H9 (cell line): ENCODE measurements around the gene LARGE1. TPM values are rescaled to one million over a fixed set of nuclear protein-coding genes. Genes with fewer than 3 reads are reported as not detected.

Source experiments
- DNase-seq: peaks from one replicate; pipeline ENCODE4 v3.0.0-alpha.2; 2017
- H2AFZ ChIP-seq: one replicate; pipeline ENCODE4 v1.6.1; 2013; ENCODE audit warnings: mild to moderate bottlenecking, low read length, control low read depth, moderate library complexity
- H2AK5ac ChIP-seq: 2 replicates; pipeline ENCODE4 v1.6.1; 2013; ENCODE audit warnings: low read length, control low read depth, mixed read lengths; ENCODE audit not compliant: insufficient read length
- H2BK120ac ChIP-seq: one replicate; pipeline ENCODE4 v1.6.1; 2013; ENCODE audit warnings: low read depth, mild to moderate bottlenecking, low read length, control low read depth, inconsistent platforms; ENCODE audit not compliant: poor library complexity, severe bottlenecking
- H2BK12ac ChIP-seq: 2 replicates; pipeline ENCODE4 v1.6.1; 2013; ENCODE audit warnings: low read length, control low read depth, mixed read lengths, low read depth; ENCODE audit not compliant: insufficient read length
- H2BK15ac ChIP-seq: 2 replicates; pipeline ENCODE4 v1.6.1; 2013; ENCODE audit warnings: low read depth, low read length, control low read depth
- H2BK20ac ChIP-seq: one replicate; pipeline ENCODE4 v1.6.1; 2013; ENCODE audit warnings: low read depth, mild to moderate bottlenecking, low read length, control low read depth, inconsistent platforms; ENCODE audit not compliant: poor library complexity, severe bottlenecking
- H2BK5ac ChIP-seq: 2 replicates; pipeline ENCODE4 v1.6.1; 2013; ENCODE audit warnings: low read length, control low read depth, mixed read lengths; ENCODE audit not compliant: insufficient read length
- H3K14ac ChIP-seq: 2 replicates; pipeline ENCODE4 v1.6.1; 2013; ENCODE audit warnings: low read length, control low read depth; ENCODE audit not compliant: insufficient read depth
- H3K18ac ChIP-seq: 2 replicates; pipeline ENCODE4 v1.6.1; 2013; ENCODE audit warnings: low read depth, mild to moderate bottlenecking, mixed read lengths, low read length, control low read depth; ENCODE audit not compliant: insufficient read length
- H3K23ac ChIP-seq: 2 replicates; pipeline ENCODE4 v1.6.1; 2013; ENCODE audit warnings: low read length, control low read depth, mixed read lengths, low read depth; ENCODE audit not compliant: insufficient read length
- H3K23me2 ChIP-seq: 2 replicates; pipeline ENCODE4 v1.6.1; 2013; ENCODE audit warnings: low read depth, mild to moderate bottlenecking, mixed read lengths, low read length, control low read depth; ENCODE audit not compliant: insufficient read length, poor library complexity, severe bottlenecking
- H3K27ac ChIP-seq: 2 replicates; pipeline ENCODE4 v1.5.1; 2013; ENCODE audit warnings: low read length, control low read depth, mixed read lengths, low read depth; ENCODE audit not compliant: insufficient read length
- H3K27me3 ChIP-seq: 2 replicates; pipeline ENCODE4 v1.6.1; 2013; ENCODE audit warnings: low read length, control low read depth, inconsistent platforms; ENCODE audit not compliant: insufficient read depth
- H3K4ac ChIP-seq: 2 replicates; pipeline ENCODE4 v1.6.1; 2013; ENCODE audit warnings: low read depth, mild to moderate bottlenecking, control low read depth, inconsistent platforms, low read length, moderate library complexity
- H3K4me1 ChIP-seq: 2 replicates; pipeline ENCODE4 v1.6.1; 2013; ENCODE audit warnings: low read length, control low read depth, inconsistent platforms; ENCODE audit not compliant: insufficient read depth
- H3K4me2 ChIP-seq: 2 replicates; pipeline ENCODE4 v1.6.1; 2013; ENCODE audit warnings: low read length, control low read depth, mixed read lengths; ENCODE audit not compliant: insufficient read length, insufficient read depth
- H3K56ac ChIP-seq: 2 replicates; pipeline ENCODE4 v1.6.1; 2013; ENCODE audit warnings: low read depth, mild to moderate bottlenecking, mixed read lengths, low read length, control low read depth; ENCODE audit not compliant: insufficient read length
- H3K79me1 ChIP-seq: 2 replicates; pipeline ENCODE4 v1.6.1; 2013; ENCODE audit warnings: low read depth, mild to moderate bottlenecking, moderate library complexity, low read length, control low read depth, inconsistent platforms; ENCODE audit not compliant: insufficient read depth, poor library complexity, severe bottlenecking
- H3K79me2 ChIP-seq: 2 replicates; pipeline ENCODE4 v1.6.1; 2013; ENCODE audit warnings: low read length, control low read depth, inconsistent platforms; ENCODE audit not compliant: insufficient read depth
- H3K9ac ChIP-seq: 2 replicates; pipeline ENCODE4 v1.6.1; 2013; ENCODE audit warnings: low read length, control low read depth, mixed read lengths; ENCODE audit not compliant: insufficient read length; ENCODE audit errors: extremely low read depth
- H3K9me3 ChIP-seq: one replicate; pipeline ENCODE4 v1.6.1; 2013; ENCODE audit warnings: low read depth, low read length, inconsistent platforms; ENCODE audit not compliant: control insufficient read depth
- H3T11ph ChIP-seq: one replicate; pipeline ENCODE4 v1.6.1; 2013; ENCODE audit warnings: mild to moderate bottlenecking, low read length, control low read depth, inconsistent platforms
- H4K20me1 ChIP-seq: one replicate; pipeline ENCODE4 v1.6.1; 2013; ENCODE audit not compliant: control insufficient read depth, insufficient read length, insufficient read depth
- H4K5ac ChIP-seq: 2 replicates; pipeline ENCODE4 v1.6.1; 2013; ENCODE audit warnings: low read depth, mild to moderate bottlenecking, mixed read lengths, low read length, control low read depth; ENCODE audit not compliant: insufficient read length
- H4K8ac ChIP-seq: replicated peaks from 2 replicates; pipeline ENCODE4 v1.6.1; 2013; ENCODE audit warnings: low read length, control low read depth, mixed read lengths, low read depth; ENCODE audit not compliant: insufficient read length
- H4K91ac ChIP-seq: 2 replicates; pipeline ENCODE4 v1.6.1; 2013; ENCODE audit warnings: low read depth, mild to moderate bottlenecking, moderate library complexity, mixed read lengths, low read length, control low read depth; ENCODE audit not compliant: insufficient read length
- H3K27ac Mint-ChIP-seq, 3 experiments: 2 replicates in 2 of 3; 3 replicates in 1 of 3; pipeline ENCODE4 v1.8.0; 2020 to 2021; ENCODE audit warnings: mixed read lengths in 3 of 3, mild to moderate bottlenecking in 1 of 3, moderate library complexity in 1 of 3
- H3K27me3 Mint-ChIP-seq: 2 replicates; pipeline ENCODE4 v1.8.0; 2021; ENCODE audit warnings: low read depth, mild to moderate bottlenecking, moderate library complexity, mixed read lengths
- H3K36me3 Mint-ChIP-seq, 3 experiments: 2 replicates in 2 of 3; 3 replicates in 1 of 3; pipeline ENCODE4 v1.8.0; 2020 to 2021; ENCODE audit warnings: low read depth in 3 of 3, mixed read lengths in 3 of 3; ENCODE audit not compliant: insufficient read depth in 1 of 3
- H3K4me1 Mint-ChIP-seq, 2 experiments: 2 replicates each; pipeline ENCODE4 v1.8.0; 2020; ENCODE audit warnings: mixed read lengths in 2 of 2
- H3K4me3 Mint-ChIP-seq, 2 experiments: 2 replicates in 1 of 2; 3 replicates in 1 of 2; pipeline ENCODE4 v1.8.0; 2020 to 2021; ENCODE audit warnings: mild to moderate bottlenecking in 2 of 2, mixed read lengths in 2 of 2, moderate library complexity in 1 of 2
- H3K9me3 Mint-ChIP-seq, 2 experiments: 2 replicates in 1 of 2; 3 replicates in 1 of 2; pipeline ENCODE4 v1.8.0; 2020; ENCODE audit warnings: mild to moderate bottlenecking in 2 of 2, mixed read lengths in 2 of 2, moderate library complexity in 1 of 2
- WGBS: extraction: QIAGEN DNeasy Blood & Tissue Kit; methylation state at CpG from one replicate; pipeline ENCODE4 v1.1.7; 2013; ENCODE audit warnings: missing lambda C conversion rate, low lambda C conversion rate, mixed read lengths; ENCODE audit not compliant: insufficient read length; ENCODE audit errors: extremely low coverage; 5-methylcytosine and 5-hydroxymethylcytosine counted together
- total RNA-seq: library from RNA; stranded (reverse); gene quantifications from 2 replicates; pipeline ENCODE4 v1.2.1, GENCODE V29; 2021
- TF ChIP-seq, protein P1 (sequence below): fragments of 200-600 bp; sonication (generic); conservative IDR thresholded peaks from 3 replicates; pipeline ENCODE4 v1.8.0; 2021; ENCODE audit warnings: antibody characterized with exemption, mild to moderate bottlenecking

LARGE1 gene
- total RNA-seq, 1 experiment from 2014 or later = 43.5 TPM

DNA sequence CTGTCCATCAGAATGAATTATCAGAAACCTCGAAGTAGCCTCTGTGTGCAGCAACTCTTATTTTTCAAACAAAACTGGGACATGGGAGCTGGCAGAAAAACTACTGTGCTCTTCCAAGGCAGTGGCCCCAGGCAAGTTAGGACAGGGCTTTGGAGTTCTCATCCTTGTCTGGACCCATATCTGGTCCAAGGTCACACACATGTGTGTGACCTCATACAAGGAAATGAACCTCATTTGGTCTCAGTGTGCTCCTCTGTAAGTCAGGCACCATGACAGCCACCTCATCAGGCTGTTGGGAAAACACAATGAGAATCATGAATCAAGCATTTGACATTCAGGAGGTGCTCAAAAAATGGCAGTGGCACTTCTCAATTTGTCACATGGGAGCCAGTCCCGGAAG, 25.8 kb downstream of the LARGE1 start:
- H4K91ac ChIP-seq = no peak overlapping the region

More for the DNA sequence above, 25.8 kb downstream of the LARGE1 start:
- no peak overlapping the region for H3K4me2 ChIP-seq
- H3K36me3 Mint-ChIP-seq = peaks cover 7 to 16% (median 14%) of the 10 kb centered on the region in 3 experiments; a peak in 5 of 7 replicates
- H3K18ac ChIP-seq = no peak overlapping the region
- no peak overlapping the region for H3K23ac ChIP-seq
- H4K8ac ChIP-seq = no peak overlapping the region
- no peaks in the 10 kb centered on the region for H3K23me2 ChIP-seq
- H3K14ac ChIP-seq = no peak overlapping the region
- H3K27ac ChIP-seq = no peak overlapping the region
- no peaks in the 10 kb centered on the region for H3K27me3 Mint-ChIP-seq
- H2AK5ac ChIP-seq = no peak overlapping the region
- H4K5ac ChIP-seq = no peak overlapping the region
- no peaks in the 10 kb centered on the region for H3K9me3 ChIP-seq
- peaks cover 60% of the 10 kb centered on the region for H3K79me2 ChIP-seq
- WGBS = no CpG with 5 or more reads among the region's 2 CpGs
- no peak overlapping the region for H2BK15ac ChIP-seq
- no peaks in the 10 kb centered on the region for H4K20me1 ChIP-seq
- peaks cover 13% of the 10 kb centered on the region for H3K79me1 ChIP-seq
- peaks cover 2 to 3% of the 10 kb centered on the region in 2 experiments; a peak in 3 of 5 replicates for H3K9me3 Mint-ChIP-seq
- H3K9ac ChIP-seq = no peak overlapping the region
- no peak overlapping the region for H3K56ac ChIP-seq
- peak overlapping the region in 2 of 3 experiments; percentile 62 to 93; a peak in 2 of 7 replicates for H3K27ac Mint-ChIP-seq
- H3K4me1 ChIP-seq = peaks cover 47% of the 10 kb centered on the region
- no peak overlapping the region for H2BK12ac ChIP-seq
- no peak overlapping the region for H2BK120ac ChIP-seq
- H3T11ph ChIP-seq = no peak overlapping the region
- no peak for DNase-seq
- TF ChIP-seq, protein P1, sequence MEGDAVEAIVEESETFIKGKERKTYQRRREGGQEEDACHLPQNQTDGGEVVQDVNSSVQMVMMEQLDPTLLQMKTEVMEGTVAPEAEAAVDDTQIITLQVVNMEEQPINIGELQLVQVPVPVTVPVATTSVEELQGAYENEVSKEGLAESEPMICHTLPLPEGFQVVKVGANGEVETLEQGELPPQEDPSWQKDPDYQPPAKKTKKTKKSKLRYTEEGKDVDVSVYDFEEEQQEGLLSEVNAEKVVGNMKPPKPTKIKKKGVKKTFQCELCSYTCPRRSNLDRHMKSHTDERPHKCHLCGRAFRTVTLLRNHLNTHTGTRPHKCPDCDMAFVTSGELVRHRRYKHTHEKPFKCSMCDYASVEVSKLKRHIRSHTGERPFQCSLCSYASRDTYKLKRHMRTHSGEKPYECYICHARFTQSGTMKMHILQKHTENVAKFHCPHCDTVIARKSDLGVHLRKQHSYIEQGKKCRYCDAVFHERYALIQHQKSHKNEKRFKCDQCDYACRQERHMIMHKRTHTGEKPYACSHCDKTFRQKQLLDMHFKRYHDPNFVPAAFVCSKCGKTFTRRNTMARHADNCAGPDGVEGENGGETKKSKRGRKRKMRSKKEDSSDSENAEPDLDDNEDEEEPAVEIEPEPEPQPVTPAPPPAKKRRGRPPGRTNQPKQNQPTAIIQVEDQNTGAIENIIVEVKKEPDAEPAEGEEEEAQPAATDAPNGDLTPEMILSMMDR = no peak
- peaks cover 94 to 95% of the 10 kb centered on the region in 2 experiments for H3K4me1 Mint-ChIP-seq
- H3K27me3 ChIP-seq = no peaks in the 10 kb centered on the region
- no peak overlapping the region for H2BK20ac ChIP-seq
- H2AFZ ChIP-seq = no peak overlapping the region
- no peak overlapping the region for H2BK5ac ChIP-seq
- no peak overlapping the region for H3K4ac ChIP-seq
- H3K4me3 Mint-ChIP-seq = no peak overlapping the region
